GM18519 (cell line): ENCODE data around the gene CFLAR.
"Not testable (repeated sequence)": the region's sequence is repeated elsewhere in the genome, so short reads cannot be mapped to it uniquely, and the experiment has no call there.

Experiments
- ATAC-seq: cut with Tn5 transposase; IDR thresholded peaks from one replicate; pipeline ENCODE4 v1.9.1; 2021; ENCODE audit warnings: mild to moderate bottlenecking, moderate library complexity; ENCODE audit not compliant: unreplicated experiment, low FRiP score

CFLAR gene

DNA sequence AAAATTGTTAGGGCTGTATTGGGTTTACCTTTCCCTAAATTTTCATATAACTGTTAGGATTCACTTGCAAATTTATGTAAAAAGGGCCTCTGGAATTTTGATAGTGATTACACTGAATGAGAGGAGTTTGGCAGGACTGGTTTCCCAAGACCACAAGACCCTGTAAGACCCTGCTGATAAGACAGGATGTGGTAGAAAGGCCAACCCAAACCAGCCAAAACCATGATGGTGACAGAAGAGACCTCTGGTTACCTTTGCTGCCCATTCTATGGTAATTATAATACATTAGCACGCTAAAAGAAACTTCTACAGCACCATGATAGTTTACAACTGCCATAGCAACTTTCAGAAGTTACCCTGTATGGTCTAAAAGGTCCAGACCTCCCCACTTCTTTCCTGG is 58.7 kb downstream of the CFLAR start:
- ATAC-seq, result no peak

- no peak for ATAC-seq
These were observed 60.1 kb downstream of the CFLAR start for GRCh38 chr2:201176081-201176481.

- no peak for ATAC-seq
These were observed 64.0 kb downstream of the CFLAR start for GRCh38 chr2:201180010-201180409.

DNA sequence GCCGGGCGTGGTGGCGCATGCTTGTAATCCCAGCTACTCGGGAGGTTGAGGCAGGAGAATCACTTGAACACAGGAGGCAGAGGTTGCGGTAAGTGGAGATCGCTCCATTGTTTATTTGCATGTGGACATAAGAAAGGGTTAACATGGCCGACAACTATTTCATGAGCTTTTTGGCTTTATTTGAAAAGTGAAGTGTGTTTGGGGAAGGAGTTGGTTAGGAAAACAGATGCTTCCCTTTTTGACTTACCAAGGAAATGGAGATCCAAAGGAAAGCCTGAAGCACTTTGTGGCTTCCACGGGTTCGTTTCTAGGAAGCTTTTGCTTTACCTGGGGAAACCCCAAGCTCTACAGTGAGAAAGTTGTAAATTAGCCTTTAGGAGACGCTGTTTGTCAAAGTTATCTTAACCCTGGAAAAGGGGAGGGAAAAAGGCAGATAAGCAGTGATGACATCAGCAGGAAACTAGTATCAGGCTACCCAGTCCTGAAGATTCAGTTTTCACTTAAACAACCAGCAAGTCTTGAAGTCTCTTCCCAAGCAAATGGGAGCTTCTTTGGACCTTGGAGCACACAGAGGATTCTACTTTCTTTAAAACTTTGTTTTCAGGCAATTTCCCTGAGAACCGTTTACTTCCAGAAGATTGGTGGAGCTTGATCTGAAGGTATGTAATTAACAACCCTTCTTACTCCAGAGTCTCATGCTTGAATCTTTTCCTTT is 66.8 kb downstream of the CFLAR start, which contains the start of gene CASP10:
TSS of gene CASP10 (plus strand) at position 492 of the 715 bp plus-strand sequence. CDS start 2,637 bp downstream, outside the sequence.
- peak; percentile 42 for ATAC-seq

DNA sequence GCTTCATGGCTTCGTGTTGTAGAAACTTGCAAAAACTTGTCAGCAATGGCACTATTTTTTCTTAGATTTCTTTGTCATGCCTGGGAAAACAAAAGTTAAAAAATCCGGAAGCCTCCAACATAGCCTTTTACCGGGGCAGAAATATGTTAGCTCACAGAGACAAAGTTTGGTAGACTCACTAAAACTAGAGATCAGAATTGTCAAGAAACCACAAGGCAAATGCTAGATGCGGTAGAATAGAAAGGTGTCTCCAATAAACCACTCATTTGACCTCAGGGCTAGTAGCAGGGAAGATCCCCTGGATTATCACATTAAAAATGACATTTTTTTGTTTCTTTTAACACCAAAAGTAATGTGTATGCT is 67.4 kb downstream of the CFLAR start:
- no peak for ATAC-seq

DNA sequence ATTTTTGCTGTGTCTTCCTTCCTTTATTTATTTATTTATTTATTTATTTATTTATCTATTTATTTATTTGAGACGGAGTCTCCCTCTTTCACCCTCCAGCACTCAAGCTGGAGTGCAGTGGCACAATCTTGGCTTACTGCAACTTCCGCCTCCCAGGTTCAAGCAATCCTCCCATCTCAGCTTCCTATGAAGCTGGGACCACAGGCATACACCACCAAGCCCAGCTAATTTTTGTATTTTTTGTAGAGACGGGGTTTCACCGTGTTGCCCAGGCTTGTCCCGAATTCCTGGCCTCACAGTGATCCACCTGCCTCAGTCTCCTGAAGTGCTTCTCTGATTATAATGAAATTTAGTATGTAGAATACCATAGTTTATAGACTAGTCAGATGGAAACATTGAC is 67.9 kb downstream of the CFLAR start:
- ATAC-seq, result not testable (repeated sequence)

DNA sequence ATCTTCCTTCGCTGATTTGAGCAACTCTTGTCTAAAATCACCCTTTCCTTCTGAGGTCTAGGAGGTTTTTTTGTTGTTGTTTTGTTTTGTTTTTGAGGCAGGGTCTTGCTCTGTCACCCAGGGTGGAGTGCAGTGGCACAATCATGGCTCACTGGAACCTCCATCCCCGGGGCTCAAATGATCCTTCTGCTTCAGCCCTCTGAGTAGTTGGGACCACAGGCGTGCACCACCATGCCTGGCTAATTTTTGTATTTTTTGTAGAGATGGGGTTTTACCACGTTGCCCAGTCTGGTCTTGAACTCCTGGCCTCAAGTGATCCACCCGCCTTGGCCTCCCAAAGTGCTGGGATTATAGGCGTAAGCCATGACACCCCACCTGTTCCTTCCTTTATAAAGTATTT is 68.3 kb downstream of the CFLAR start:
- ATAC-seq, result not testable (repeated sequence)

GRCh38 chr2:201185863-201186262 is 69.9 kb downstream of the CFLAR start:
- no peak for ATAC-seq

- no peak for ATAC-seq
These were observed 71.0 kb downstream of the CFLAR start for GRCh38 chr2:201186982-201187381.

- no peak for ATAC-seq
These were observed 72.5 kb downstream of the CFLAR start for GRCh38 chr2:201188449-201188848.

- no peak for ATAC-seq
These were observed 75.3 kb downstream of the CFLAR start for GRCh38 chr2:201191132-201191875.

GRCh38 chr2:201194097-201194496 is 78.1 kb downstream of the CFLAR start:
- peak; percentile 94 for ATAC-seq

DNA sequence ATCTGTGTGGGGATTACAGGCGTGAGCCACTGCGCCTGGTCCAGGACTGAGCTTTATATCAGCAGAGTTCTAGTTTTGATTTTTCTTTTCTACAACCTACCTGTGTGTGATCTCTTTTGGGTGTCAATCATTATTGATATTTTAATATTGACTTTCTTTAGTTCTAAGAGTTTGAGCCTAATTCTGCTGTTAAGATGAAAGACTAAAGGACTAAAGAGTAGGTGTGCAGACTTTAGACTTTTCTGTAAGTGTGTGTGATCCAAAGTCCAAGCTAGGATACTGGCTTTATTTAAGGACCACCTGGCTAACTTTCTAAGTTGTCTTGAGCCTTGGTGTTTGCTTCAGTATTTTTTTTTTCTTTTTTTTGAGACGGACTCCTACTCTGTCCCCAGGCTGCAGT is 79.4 kb downstream of the CFLAR start:
- no peak for ATAC-seq

DNA sequence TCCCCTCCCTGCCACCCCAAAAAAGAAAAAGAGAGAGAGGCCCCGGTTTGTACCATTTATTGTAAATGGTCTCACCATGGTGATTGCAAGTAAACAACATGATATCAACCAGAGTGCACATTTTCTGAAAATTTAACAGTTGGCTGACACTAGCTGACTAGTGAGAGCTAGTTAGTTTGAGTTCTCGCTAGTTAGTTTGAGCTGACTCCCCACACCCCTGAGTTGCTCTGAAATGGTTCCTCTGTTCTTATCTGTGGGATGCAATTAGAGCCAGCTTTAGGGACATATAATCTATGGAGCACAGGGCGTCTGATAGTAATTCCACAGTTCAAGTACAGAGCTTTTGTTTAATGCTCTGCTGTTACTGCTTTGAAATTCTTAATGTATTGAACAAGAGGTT is 80.0 kb downstream of the CFLAR start:
- no peak for ATAC-seq

GRCh38 chr2:201196803-201197202 is 80.8 kb downstream of the CFLAR start:
- ATAC-seq, result no peak

DNA sequence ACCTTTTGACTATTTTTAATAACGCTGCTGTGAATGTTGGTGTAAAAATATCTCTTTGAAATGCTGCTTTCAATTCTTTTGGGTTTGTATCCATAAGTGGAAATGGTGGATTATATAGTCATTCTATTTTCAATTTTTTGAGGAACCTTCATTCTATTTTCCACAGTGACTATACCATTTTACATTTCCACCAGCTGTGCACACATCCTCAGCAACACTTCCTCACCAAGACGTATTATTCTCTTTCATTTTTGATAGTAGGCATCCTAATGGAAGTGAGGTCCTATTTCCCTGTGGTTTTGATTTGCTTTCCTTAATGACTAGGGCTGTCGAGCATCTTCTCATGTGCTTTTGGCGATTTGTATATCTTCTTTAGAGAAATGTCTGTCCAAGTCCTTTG is 81.8 kb downstream of the CFLAR start:
- ATAC-seq, result no peak

- no peak for ATAC-seq
These were observed 83.9 kb downstream of the CFLAR start for GRCh38 chr2:201199847-201200246.

DNA sequence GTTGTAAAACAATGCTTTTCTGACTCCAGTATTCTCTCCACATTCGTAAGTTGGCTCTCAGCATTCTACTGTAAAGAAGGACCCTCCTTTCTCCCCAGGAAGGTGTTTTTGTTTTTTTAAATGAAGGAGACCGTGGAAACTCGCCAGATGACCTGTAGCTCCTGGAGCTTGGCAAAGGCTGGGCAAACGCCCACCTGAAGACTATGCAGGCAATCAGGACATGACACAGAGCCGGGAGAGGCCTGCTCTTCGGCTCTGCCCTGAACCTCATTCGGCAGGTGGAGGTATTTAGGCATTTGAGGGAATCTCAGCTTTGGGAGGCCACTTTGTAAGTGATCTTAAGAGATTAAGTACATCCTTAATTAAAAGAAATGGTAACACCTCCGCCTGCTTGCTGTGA is 84.4 kb downstream of the CFLAR start:
- ATAC-seq, result no peak

DNA sequence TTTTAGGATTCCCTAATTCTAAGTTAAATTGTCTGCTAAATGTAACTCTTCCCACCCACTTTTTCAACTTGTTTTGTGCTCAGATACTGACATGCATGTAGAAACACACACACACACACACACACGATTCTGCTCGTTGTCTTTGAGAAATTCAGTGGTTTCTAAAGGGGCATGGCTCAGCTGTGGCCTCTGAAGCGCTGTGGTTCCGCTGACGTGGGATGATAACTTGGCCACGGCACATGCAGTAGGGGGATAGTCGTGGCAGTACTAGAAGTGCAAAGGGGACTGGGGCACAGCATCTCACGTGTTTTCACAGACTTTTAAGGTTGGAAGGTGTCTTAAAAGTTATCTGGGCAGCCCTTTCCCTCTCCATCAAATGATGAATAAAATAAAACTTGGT is 85.4 kb downstream of the CFLAR start:
- ATAC-seq, result no peak

- no peak for ATAC-seq
These were observed 88.1 kb downstream of the CFLAR start for GRCh38 chr2:201203916-201204654.
